Transverse colon (tissue), 4 donors: Measurements from ENCODE around the gene TRIM49D1. TPM values are rescaled to one million over a fixed set of nuclear protein-coding genes. Genes with fewer than 3 reads are reported as not detected.
"Not testable (repeated sequence)": the region's sequence is repeated elsewhere in the genome, so short reads cannot be mapped to it uniquely, and the experiment has no call there.

ENCODE experiments used
- DNase-seq: peaks from one replicate; pipeline ENCODE4 v3.0.0-alpha.2; 2019
- H3K27ac ChIP-seq, 4 donors: fragments of 200-600 bp; sonication (generic); 2 replicates each; pipeline ENCODE4 v1.5.1; 2016 to 2018; ENCODE audit warnings: inconsistent platforms in 4 of 4
- H3K27me3 ChIP-seq: fragments of 200-600 bp; sonication (generic); 2 replicates; pipeline ENCODE4 v1.5.1; 2017; ENCODE audit warnings: inconsistent platforms
- H3K36me3 ChIP-seq, 4 donors: fragments of 200-600 bp; sonication (generic); 2 replicates each; pipeline ENCODE4 v1.5.1; 2017 to 2019; ENCODE audit warnings: inconsistent platforms in 4 of 4
- H3K4me1 ChIP-seq, 4 donors: fragments of 200-600 bp; sonication (generic); 2 replicates each; pipeline ENCODE4 v1.5.1; 2017 to 2020; ENCODE audit warnings: inconsistent platforms in 4 of 4
- H3K4me3 ChIP-seq, 4 donors: fragments of 200-600 bp; sonication (generic); 1 replicate in 1 of 4; 2 replicates in 3 of 4; pipeline versions ENCODE4 v1.5.1 to v1.6.1; 2017 to 2019; ENCODE audit warnings: inconsistent platforms in 4 of 4
- H3K9me3 ChIP-seq, 2 donors: fragments of 200-600 bp; sonication (generic); 2 replicates each; pipeline ENCODE4 v1.5.1; 2017 to 2019; ENCODE audit warnings: inconsistent platforms in 2 of 2
- CTCF ChIP-seq, 5 experiments: fragments of 200-600 bp in 3 of 5; fragments of 450-650 bp in 2 of 5; sonication (generic) in 3 of 5; IDR thresholded peaks; 1 replicate in 2 of 5; 2 replicates in 3 of 5; pipeline ENCODE4 v1.5.1; 2016 to 2017; ENCODE audit warnings: antibody characterized with exemption in 5 of 5, inconsistent platforms in 3 of 5, mild to moderate bottlenecking in 2 of 5, moderate library complexity in 1 of 5
- EP300 ChIP-seq: sonication (generic); formaldehyde crosslinking; IDR thresholded peaks from one replicate; pipeline ENCODE4 v1.6.1; 2017; ENCODE audit warnings: antibody characterized with exemption, low read depth
- POLR2A ChIP-seq: fragments of 450-650 bp; IDR thresholded peaks from one replicate; pipeline ENCODE4 v1.6.1; 2016; ENCODE audit warnings: antibody characterized with exemption, mild to moderate bottlenecking, moderate library complexity
- POLR2AphosphoS5 ChIP-seq, 3 donors: sonication (generic); formaldehyde crosslinking; IDR thresholded peaks; one replicate each; pipeline ENCODE4 v1.6.1; 2016; ENCODE audit warnings: antibody characterized with exemption in 3 of 3
- WGBS, 2 donors: methylation state at CpG; one replicate each; pipeline ENCODE4 v1.1.5; 2018; ENCODE audit warnings: low coverage in 1 of 2; 5-methylcytosine and 5-hydroxymethylcytosine counted together
- in situ Hi-C, 4 donors: fragments of 200-750 bp; cut with MboI; loops; one replicate each; pipeline versions ENCODE4 v1.15.0 to v1.15.1; 2017; ENCODE audit warnings: low sequenced_read_pairs in 3 of 4, low pct_ligation_motif_present in 1 of 4, low pct_unique_long_range_greater_than_20kb in 1 of 4
- intact Hi-C: fragments of 100-400 bp; cut with DNase I; formaldehyde crosslinking; loops from one replicate; pipeline ENCODE4 v1.15.1; 2023; ENCODE audit warnings: low total_unique reads
- total RNA-seq, 4 donors: library from RNA; depleted of rRNA; stranded (reverse); fragments of >200 nt; gene quantifications; one replicate each; pipeline ENCODE4 v1.1.0, GENCODE V29; 2016

Gene TRIM49D1
- not detected for total RNA-seq

GRCh38 chr11:89922195-89922660, at the start of gene TRIM49D1:
TSS of gene TRIM49D1 (minus strand) at chr11:89922245. CDS start at chr11:89917710, 4,535 bp downstream.
- 40 to 58% methylated on average over 3 of the region's 3 CpGs for WGBS, 2 donors
- TF ChIP-seq EP300 (no peak), POLR2AphosphoS5 (IDR thresholded peaks at IDR 0.05) (no peak), CTCF (IDR thresholded peaks at IDR 0.05) (no peak), POLR2A (no peak)
- in situ Hi-C loops, result no loop called here
- no peaks in the 10 kb centered on the region for H3K36me3 ChIP-seq
- no peak for DNase-seq
- H3K4me3 ChIP-seq, result no peak within 1 kb of the TSS
- intact Hi-C loops, result no loop called here
- H3K4me1 ChIP-seq, result no peaks in the 10 kb centered on the region
- H3K27ac ChIP-seq, result no peak within 1 kb of the TSS
- H3K27me3 ChIP-seq, result no peaks in the 10 kb centered on the region
- H3K9me3 ChIP-seq, result no peaks in the 10 kb centered on the region

- DNase-seq, H3K4me1 ChIP-seq, intact Hi-C loops, H3K27ac ChIP-seq, H3K9me3 ChIP-seq, H3K36me3 ChIP-seq, in situ Hi-C loops, H3K4me3 ChIP-seq, H3K27me3 ChIP-seq: not testable (repeated sequence)
- no CpG with 5 or more reads among the region's 4 CpGs for whole genome bisulfite sequencing, 2 donors
Measured at GRCh38 chr11:89965737-89966136, 43.7 kb upstream of the TRIM49D1 start, which contains the start of gene TRIM64. TSS of gene TRIM64 (plus strand) at chr11:89966037. CDS start at chr11:89968504, 2,467 bp downstream.

- H3K36me3 ChIP-seq, H3K4me3 ChIP-seq, H3K4me1 ChIP-seq, in situ Hi-C loops, DNase-seq, intact Hi-C loops, H3K27ac ChIP-seq, H3K9me3 ChIP-seq, H3K27me3 ChIP-seq: not testable (repeated sequence)
- WGBS, 2 donors, result 60 to 100% methylated on average over 1 of the region's 6 CpGs
Measured at GRCh38 chr11:89960833-89961232, 38.8 kb upstream of the TRIM49D1 start.

GRCh38 chr11:89923764-89924163, 1.7 kb upstream of the TRIM49D1 start, which contains the start of gene TRIM49D2:
TSS of gene TRIM49D2 (plus strand) at chr11:89924064. CDS start at chr11:89926762, 2,698 bp downstream.
- WGBS, 2 donors, result 83 to 92% methylated on average over 2 of the region's 6 CpGs
- H3K27me3 ChIP-seq, in situ Hi-C loops, H3K4me1 ChIP-seq, H3K9me3 ChIP-seq, H3K4me3 ChIP-seq, intact Hi-C loops, H3K36me3 ChIP-seq, H3K27ac ChIP-seq, DNase-seq: not testable (repeated sequence)

- H3K9me3 ChIP-seq, intact Hi-C loops, H3K27ac ChIP-seq, H3K4me1 ChIP-seq, H3K4me3 ChIP-seq, H3K36me3 ChIP-seq, in situ Hi-C loops, H3K27me3 ChIP-seq, DNase-seq: not testable (repeated sequence)
- no CpG with 5 or more reads among the region's 14 CpGs for WGBS, 2 donors
Measured at GRCh38 chr11:89900809-89901208, 21.2 kb downstream of the TRIM49D1 start.

- WGBS, 2 donors, result 71% methylated on average over 3 of the region's 3 CpGs; no CpG with 5 or more reads in 1 of the 2 donors
- intact Hi-C loops, DNase-seq, H3K27me3 ChIP-seq, in situ Hi-C loops, H3K4me1 ChIP-seq, H3K9me3 ChIP-seq, H3K36me3 ChIP-seq, H3K4me3 ChIP-seq, H3K27ac ChIP-seq: not testable (repeated sequence)
Measured at GRCh38 chr11:89893245-89893644, 28.8 kb downstream of the TRIM49D1 start.

GRCh38 chr11:89877511-89877910, 44.5 kb downstream of the TRIM49D1 start:
- in situ Hi-C loops, H3K27me3 ChIP-seq, H3K9me3 ChIP-seq, DNase-seq, H3K4me3 ChIP-seq, intact Hi-C loops, H3K27ac ChIP-seq, H3K4me1 ChIP-seq, H3K36me3 ChIP-seq: not testable (repeated sequence)
- WGBS, 2 donors, result 93% methylated on average over 5 of the region's 6 CpGs; no CpG with 5 or more reads in 1 of the 2 donors

GRCh38 chr11:89872588-89872987, 49.5 kb downstream of the TRIM49D1 start:
- intact Hi-C loops, H3K9me3 ChIP-seq, in situ Hi-C loops, H3K27me3 ChIP-seq, H3K4me3 ChIP-seq, H3K27ac ChIP-seq, DNase-seq, H3K36me3 ChIP-seq, H3K4me1 ChIP-seq: not testable (repeated sequence)
- 63 to 92% methylated on average over 2 of the region's 2 CpGs for WGBS, 2 donors

GRCh38 chr11:89865223-89865622, 56.8 kb downstream of the TRIM49D1 start:
- WGBS, 2 donors, result 51% methylated on average over 9 of the region's 35 CpGs; no CpG with 5 or more reads in 1 of the 2 donors
- H3K27me3 ChIP-seq, H3K36me3 ChIP-seq, intact Hi-C loops, H3K27ac ChIP-seq, in situ Hi-C loops, H3K9me3 ChIP-seq, DNase-seq, H3K4me3 ChIP-seq, H3K4me1 ChIP-seq: not testable (repeated sequence)
